ENCODE measurements around the gene PFDN2. TPM values are rescaled to one million over a fixed set of nuclear protein-coding genes. Genes with fewer than 3 reads are reported as not detected.

Gene PFDN2
- total and polyA plus RNA-seq, 2 of the 8 experiments (the other 6 are each of a cell fraction or from before 2014, with no cell fraction given), result 66.2 to 71.2 TPM

DNA sequence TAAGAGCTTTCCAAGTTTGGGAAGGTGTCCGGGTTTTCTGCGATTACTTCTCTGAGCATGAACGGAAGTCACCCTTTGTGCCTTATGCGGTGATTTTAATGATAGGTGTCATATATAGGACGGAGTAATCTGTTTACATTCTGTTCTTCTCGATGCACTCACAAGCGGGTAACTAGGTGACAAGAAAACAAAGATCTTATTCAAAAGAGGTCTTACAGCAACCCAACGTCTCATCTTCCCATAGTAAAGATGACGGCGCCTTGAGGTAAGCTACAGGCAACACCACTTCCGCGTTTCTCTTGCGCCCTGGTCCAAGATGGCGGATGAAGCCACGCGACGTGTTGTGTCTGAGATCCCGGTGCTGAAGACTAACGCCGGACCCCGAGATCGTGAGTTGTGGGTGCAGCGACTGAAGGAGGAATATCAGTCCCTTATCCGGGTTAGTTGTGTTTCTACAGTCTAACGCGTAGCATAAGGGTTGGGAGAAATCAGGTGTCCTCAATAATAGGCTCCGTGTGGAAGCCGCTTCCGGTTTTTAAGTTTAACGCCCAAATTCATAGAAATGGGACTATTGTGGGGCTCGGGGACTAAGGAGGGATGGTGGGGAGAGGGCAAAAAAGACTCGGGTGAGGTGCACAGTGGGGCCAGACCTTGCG lies 36.0 kb upstream of the PFDN2 start, which contains the start of gene UFC1 (continued):
- TF ChIP-seq CTBP2 (IDR thresholded peaks at IDR 0.05; ENCODE audit: borderline replicate concordance, insufficient read depth, insufficient read length, low read length), result no peak
- no peak for TF ChIP-seq KDM1A (IDR thresholded peaks at IDR 0.05; ENCODE audit: borderline replicate concordance, low read length)
- TF ChIP-seq, protein P1, sequence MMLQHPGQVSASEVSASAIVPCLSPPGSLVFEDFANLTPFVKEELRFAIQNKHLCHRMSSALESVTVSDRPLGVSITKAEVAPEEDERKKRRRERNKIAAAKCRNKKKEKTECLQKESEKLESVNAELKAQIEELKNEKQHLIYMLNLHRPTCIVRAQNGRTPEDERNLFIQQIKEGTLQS (IDR thresholded peaks at IDR 0.05; ENCODE audit: insufficient read depth, low read depth, low read length), result no peak
- TF ChIP-seq KDM4A (IDR thresholded peaks at IDR 0.05; ENCODE audit: low read depth, low read length, severe bottlenecking), result peak; percentile 78
- no peak for TF ChIP-seq JUND (IDR thresholded peaks at IDR 0.05; ENCODE audit: low read length)
- peak; percentile 84 for TF ChIP-seq RBBP5 (IDR thresholded peaks at IDR 0.05; ENCODE audit: borderline replicate concordance, low read depth, low read length)
- no peak for TF ChIP-seq RXRA (IDR thresholded peaks at IDR 0.05; ENCODE audit: insufficient read depth, low read depth, low read length)
- no peak for TF ChIP-seq RFX5 (IDR thresholded peaks at IDR 0.05; ENCODE audit: borderline replicate concordance, low read depth, low read length)

Measured in H1 (cell line).